ENCODE measurements around the gene ASXL3.

ASXL3 gene

DNA sequence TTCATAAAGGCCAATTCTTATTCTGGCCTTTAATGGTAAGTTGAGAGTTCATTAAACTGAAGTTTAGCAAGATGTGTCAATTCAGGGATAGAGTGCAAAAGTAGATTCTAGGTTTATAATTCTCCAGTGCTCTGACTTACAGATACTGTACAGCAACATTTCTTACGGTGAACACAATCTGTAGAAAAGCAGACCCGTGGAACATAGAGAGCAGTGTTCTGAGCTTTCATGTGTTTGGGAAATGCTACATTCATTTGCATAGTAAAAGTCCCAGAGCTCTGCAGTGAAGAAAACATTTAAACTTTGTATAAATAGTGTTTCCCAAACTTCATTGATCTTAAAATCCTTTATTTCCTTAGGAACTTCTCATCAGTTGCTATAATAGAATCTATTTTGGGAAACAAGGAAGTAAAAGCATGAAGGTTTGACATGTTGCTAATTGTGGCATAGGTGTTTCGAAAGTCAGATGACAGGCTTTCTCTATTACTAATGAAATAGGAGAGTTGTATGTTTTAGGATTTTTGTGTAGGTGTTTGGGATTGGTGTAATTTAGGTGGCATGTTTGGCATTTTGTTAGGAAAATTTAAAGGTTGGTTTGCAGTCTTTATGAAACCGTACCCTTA is 138.2 kb downstream of the ASXL3 start:
- no peak for DNase-seq (ENCODE audit: extremely low read depth, low read depth)
- TF ChIP-seq, protein P1, sequence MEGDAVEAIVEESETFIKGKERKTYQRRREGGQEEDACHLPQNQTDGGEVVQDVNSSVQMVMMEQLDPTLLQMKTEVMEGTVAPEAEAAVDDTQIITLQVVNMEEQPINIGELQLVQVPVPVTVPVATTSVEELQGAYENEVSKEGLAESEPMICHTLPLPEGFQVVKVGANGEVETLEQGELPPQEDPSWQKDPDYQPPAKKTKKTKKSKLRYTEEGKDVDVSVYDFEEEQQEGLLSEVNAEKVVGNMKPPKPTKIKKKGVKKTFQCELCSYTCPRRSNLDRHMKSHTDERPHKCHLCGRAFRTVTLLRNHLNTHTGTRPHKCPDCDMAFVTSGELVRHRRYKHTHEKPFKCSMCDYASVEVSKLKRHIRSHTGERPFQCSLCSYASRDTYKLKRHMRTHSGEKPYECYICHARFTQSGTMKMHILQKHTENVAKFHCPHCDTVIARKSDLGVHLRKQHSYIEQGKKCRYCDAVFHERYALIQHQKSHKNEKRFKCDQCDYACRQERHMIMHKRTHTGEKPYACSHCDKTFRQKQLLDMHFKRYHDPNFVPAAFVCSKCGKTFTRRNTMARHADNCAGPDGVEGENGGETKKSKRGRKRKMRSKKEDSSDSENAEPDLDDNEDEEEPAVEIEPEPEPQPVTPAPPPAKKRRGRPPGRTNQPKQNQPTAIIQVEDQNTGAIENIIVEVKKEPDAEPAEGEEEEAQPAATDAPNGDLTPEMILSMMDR (IDR thresholded peaks at IDR 0.05; ENCODE audit: low read depth, low read length, missing control alignments), result no peak
- no peak overlapping the region for H3K4me3 ChIP-seq (replicated peaks; ENCODE audit: low read depth, low read length)

DNA sequence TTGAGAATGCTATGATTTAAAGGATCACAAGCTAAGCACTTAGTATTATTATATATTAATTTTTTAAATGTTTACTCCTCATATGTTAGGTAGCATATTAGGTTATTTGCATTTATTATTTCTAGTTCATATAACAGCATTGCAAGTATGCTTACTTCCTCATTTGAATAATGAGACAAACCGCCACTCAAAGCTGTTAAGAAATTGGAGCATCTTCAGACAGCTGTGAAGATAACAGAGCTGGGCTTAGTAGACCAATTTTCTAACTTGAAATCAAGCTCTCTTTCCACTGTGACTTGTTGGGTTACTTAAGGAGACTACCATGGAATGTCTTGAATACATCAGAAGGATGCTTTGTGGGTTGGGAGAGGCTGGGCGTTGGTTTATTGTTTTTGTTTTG is 139.3 kb downstream of the ASXL3 start:
- H3K4me3 ChIP-seq (replicated peaks; ENCODE audit: low read depth, low read length), result no peak overlapping the region
- no peak for DNase-seq (ENCODE audit: extremely low read depth, low read depth)
- TF ChIP-seq, protein P1 (IDR thresholded peaks at IDR 0.05; ENCODE audit: low read depth, low read length, missing control alignments), result no peak

DNA sequence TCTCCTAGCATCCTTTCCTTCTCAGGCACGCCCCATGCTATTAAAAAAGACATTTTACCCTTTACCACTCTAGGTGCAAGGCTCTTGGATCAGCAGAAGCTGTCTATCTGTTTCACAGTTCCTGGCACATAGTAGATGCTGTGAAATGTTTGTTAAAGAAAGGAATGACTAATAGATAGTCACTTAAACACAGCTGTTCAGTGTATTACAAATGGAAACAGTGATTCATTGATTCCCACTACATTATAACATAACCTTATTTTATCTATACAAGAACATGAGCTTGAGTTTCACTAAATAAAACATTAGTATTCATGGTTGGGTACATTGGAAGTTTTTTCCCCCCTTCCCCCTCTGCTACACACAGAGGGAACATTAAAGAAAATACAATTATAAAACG is 142.1 kb downstream of the ASXL3 start:
- no peak for DNase-seq (ENCODE audit: extremely low read depth, low read depth)
- no peak overlapping the region for H3K4me3 ChIP-seq (replicated peaks; ENCODE audit: low read depth, low read length)
- TF ChIP-seq, protein P1 (IDR thresholded peaks at IDR 0.05; ENCODE audit: low read depth, low read length, missing control alignments), result no peak

DNA sequence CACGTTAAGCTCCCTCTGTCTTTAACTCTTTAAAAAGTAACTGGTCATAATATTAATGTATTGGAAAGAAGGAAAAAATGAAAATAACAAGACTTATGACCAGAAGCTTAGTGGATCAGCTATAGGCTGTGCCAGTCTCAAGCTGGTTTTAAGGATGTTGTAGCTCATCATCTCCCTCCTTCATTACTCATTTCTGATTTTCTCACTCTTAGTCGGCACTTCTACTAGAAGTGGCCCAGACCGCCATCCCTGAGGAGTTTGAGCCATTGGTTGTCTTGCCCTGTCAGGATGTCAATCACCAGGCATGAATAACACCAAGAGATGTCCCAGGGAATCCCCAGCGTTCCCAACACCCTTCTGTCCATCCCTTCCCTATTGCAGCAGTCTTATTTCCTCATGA is 151.5 kb downstream of the ASXL3 start:
- H3K4me3 ChIP-seq (replicated peaks; ENCODE audit: low read depth, low read length), result no peak overlapping the region
- DNase-seq (ENCODE audit: extremely low read depth, low read depth), result no peak
- TF ChIP-seq, protein P1 (IDR thresholded peaks at IDR 0.05; ENCODE audit: low read depth, low read length, missing control alignments), result no peak

DNA sequence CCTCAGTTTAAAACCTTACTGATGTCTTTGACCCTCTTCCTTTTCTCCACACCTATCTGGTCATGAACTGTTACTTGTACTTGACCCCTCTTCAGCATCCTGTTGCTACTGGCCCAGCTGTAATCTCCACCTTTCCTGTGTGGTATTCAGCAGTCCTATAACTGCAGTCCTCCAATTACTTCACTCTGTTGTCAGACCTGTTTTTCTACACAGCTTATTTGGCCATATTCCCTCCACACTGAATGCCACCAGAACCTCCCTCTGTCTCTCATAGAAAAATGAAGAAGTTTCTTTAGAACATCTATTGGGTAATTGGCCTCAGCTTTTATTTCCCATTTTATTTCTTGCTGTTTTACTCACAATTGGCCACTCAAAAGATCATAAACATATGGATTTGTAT is 155.4 kb downstream of the ASXL3 start:
- TF ChIP-seq, protein P1 (IDR thresholded peaks at IDR 0.05; ENCODE audit: low read depth, low read length, missing control alignments), result no peak
- no peak for DNase-seq (ENCODE audit: extremely low read depth, low read depth)
- H3K4me3 ChIP-seq (replicated peaks; ENCODE audit: low read depth, low read length), result no peak overlapping the region

DNA sequence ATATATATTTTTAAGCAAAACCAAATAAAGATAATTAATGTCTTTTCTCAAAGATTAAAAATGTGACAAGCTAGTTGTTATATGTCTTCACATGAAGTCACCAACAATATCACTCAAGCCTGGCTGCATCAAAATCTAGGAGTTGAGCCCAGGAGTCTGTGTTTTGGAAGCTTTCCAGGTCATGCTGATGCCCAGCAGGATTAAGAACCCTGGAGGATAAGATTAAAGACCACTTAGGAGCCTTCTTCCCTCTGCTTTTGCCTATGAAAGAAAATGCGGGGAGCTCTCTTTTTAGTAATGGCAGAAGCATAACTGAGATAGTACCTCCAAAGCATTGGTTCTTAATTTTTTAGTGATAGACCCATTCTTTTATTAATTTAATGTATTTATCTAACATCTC is 157.4 kb downstream of the ASXL3 start:
- DNase-seq (ENCODE audit: extremely low read depth, low read depth), result no peak
- H3K4me3 ChIP-seq (replicated peaks; ENCODE audit: low read depth, low read length), result no peak overlapping the region
- TF ChIP-seq, protein P1 (IDR thresholded peaks at IDR 0.05; ENCODE audit: low read depth, low read length, missing control alignments), result no peak

DNA sequence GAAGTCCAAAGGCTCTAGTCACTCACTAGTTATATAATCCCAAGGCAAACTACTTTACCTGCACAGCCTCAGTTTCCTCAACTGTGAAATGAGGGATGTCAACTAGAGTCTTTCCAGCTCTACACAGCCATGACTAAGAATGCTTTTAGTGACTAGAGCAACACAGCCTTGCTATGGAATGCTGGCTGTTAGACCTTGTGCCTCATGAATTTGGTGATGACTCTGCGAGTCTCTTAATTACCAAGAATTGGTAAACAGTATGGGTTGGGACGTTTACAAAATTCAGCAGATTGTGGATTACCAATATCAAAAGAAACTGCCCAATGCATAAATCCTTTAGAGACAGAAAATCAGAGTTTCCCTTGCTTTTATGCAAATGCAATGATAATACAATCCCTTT is 163.7 kb downstream of the ASXL3 start:
- H3K4me3 ChIP-seq (replicated peaks; ENCODE audit: low read depth, low read length), result no peak overlapping the region
- TF ChIP-seq, protein P1 (IDR thresholded peaks at IDR 0.05; ENCODE audit: low read depth, low read length, missing control alignments), result no peak
- DNase-seq (ENCODE audit: extremely low read depth, low read depth), result no peak
